Brain pericyte (primary cell): ENCODE results near the gene PLEKHA6.

Experiments used
- DNase-seq: peaks from one replicate; pipeline ENCODE4 v3.0.0-alpha.2; 2012; ENCODE audit warnings: low read depth, low spot score

PLEKHA6 gene

DNA sequence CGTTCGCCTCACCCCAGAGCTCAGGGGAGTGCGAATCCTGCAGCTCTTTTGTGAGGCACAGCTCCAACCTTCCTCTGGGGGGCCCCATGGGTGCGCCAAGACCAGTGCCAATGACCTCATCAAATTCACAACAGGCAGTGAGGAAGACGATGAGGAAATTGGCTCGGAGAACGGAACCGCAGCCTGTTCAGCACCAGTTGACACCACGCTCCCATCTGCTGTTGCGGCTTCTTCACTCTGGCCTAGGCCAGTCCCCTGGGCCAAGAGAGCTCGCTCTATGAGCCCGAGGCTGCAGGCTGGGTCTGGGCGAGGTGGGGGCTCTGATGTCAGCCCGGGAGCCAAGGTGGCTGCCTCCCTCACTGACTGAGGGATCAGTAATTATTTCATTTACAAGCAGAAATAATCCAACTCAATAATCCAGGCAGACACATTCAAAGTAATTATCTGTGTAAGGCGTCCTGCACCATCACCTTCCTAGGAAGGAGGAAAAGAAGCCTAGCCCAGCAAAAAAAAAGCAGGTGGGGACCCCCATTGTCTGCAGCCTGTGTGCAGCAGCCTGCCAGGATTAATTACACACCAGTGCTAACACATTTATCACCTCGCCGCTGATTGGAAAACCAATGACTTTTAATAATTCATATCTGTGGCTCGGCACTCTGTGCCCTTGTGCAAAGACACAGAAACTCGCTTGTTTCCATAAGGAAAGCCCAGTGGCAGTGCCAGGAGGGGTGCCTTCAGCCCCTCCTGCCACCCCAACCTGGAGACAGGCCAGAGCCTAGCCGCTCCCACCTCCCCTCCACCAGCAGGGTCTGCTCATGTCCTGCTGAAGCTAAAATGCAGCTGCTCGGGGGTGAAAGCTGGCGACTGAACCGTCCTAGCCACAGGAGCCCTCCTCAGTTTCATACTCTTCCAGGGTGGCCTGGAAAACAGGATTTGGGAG, 1.9 kb downstream of the PLEKHA6 start:
- DNase-seq = no peak

DNA sequence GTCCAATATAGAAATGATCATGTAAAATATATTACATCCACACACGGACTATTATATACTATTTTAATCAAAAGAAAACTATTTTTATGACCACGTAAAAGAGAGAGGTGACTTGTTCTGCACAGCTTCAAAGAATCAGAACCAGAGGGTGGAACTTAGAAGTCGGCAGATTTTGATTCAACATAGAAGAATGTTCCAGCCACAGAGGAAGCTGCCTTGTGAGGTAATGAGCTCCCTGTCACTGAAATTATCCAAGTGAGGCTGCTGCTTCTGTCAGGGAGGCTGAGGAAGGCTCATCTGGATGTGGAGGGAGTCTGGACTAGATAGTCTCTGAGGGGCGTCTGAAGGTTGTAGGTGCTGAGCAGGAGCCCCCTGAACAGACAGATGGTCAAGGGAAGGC, 2.7 kb downstream of the PLEKHA6 start:
- no peak for DNase-seq

DNA sequence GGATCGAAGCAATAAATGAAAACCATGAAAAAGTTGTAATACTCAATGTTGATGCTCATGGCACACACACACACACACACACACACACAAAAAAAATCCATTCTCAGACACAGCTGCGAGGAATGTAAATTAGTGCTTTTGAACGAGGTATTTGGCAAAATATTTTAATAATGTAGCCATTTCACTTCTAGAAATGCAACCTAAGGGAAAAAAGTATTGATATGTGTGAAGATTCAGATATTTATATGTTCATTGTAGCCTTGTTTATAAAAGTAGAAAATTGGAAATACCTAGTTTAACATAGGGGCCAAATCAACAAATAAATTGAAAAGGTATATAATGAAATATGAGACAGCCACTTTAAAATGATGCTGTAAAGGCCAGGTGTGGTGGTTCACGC, 3.8 kb downstream of the PLEKHA6 start:
- no peak for DNase-seq

DNA sequence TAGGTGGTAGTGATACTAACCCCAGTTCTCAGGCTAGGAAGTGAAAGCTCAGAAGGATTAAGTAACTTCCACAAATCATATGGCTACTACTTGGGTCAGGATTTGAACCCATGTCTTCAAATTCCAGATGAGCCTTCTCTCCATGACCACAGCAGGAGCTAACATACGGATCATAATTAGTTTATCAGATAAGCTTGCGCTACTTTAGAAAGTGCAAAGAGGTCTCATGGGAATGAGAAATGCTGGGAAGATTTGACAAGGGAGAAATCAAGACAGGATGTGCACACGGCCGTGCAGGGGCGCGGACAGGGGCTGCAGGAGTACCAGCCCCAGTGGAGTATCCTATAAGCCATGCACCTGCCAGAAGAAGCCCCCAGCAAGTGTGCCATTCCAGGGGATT, 5.2 kb downstream of the PLEKHA6 start:
- no peak for DNase-seq

DNA sequence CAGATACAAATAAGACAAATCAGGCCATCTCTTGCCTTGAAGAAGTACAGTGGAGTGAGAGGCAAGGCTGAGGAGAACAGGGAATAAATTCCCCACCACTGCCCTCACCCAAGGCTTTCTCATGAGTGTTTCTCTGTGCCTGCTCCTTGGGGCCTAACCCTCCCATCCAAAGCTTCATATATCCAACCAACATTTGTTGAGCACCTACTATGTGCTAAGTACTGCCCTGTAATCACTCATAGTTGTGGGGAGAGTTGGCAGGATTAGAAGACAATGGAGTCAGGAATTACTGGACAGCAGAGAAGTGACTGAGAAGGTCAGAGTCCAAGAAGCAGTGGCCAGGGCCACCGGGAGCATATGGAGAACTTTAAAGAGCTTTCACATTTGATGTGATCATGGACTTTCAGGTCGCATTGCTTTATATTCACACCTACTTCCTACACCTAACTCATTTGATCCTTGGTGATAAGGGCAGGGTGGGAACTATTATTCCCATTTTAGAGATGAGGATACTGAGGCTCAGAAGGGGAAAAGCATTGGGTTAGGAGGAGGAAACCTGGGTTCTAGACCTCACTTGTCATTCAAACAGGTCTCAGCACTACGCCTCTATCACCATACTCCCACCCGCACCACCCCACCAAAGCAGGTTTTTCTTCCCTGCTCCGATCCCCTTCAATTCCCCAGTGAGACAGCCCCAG, 6.4 kb downstream of the PLEKHA6 start:
- no peak for DNase-seq

DNA sequence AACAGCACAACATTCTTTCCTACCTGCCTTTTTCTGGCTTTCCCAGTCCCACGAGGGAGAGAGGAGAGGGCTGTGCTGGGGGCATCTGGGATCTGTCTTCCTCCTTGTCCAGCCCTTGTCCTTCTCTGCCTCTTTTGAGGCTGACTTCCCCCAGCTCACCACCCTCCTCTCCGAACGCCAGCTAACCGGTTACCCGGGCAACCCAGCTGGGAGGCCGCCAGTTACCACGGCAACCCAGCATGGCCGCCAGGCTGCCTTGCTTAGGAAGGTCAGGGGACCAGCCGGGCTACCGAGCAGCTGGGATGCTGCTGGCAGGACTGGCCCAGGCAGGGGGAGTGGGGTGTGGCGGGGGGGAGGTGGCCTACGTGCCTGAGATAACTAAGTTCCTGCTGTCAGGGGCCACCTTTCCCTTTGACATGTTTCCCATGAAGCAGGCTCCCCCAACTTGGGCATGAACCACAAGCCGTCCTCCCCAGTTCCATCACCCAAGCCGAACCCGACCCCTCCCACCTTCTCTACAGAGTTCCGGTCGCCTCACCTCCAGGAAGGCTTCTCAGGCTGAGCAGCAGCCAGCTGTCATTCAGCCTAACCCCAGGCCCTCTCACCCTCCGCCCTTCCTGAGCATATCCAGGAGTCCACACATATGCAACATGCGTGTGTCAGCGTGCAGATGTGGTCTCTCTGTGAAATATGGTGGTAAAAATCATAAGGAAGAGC, 8.7 kb downstream of the PLEKHA6 start:
- DNase-seq = peak; percentile 16

DNA sequence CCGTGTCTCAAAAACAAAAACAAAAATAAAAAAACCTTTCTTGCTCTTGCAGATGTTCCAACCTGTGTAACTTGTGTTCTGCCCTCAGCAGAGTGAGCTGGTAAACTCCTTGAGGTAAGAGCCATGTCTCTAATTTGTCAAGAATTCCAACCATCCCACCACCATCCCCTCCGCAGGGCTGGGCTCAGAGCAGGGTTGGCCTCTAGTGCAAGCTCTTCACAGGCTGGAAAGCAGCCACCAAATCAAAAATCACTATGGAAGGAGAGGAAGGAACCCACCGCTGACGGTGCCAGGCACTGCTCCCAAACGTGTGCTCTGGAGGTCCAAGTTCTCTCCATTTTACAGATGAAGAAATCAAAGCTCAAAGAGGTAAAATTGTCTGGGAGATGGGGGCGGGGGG, 9.4 kb downstream of the PLEKHA6 start:
- no peak for DNase-seq

DNA sequence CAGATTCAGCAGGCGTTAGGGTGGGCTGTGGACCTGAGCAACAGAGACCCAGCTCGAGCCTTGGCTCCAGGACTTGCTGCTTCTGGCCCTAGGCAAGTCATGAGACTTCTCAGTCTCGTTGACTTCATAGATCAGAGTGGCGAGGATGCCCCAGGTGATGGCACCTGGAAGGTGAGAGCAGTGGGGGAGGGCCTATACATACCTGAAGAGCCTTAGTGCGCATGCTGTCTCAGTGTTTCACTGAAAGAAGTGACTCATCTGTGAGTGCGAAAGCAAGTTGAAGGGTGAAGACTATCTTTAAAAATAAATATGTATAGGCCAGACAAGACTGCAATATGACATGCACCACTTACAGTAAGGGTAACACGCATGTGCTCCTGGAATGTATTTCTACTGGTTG, 10.1 kb downstream of the PLEKHA6 start:
- no peak for DNase-seq

DNA sequence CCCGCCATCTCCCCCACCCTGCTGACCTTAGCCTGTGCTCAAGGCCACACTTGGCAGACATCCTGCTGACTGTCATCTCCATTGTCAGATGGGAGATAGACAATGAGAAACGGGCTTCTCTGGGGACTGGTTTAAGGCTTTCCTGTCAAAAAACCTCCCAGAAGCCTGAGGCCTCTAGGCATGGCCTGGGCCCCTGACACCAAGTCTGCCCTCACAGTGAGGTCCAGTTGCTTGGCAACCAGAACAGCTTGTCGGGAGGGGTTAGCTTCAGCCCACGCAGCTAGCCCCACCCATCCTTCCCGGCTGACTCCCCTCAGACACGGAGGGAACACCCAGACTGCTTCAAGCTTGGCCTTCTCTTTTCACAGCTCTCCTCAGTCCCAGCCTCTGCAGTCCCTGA, 11.0 kb downstream of the PLEKHA6 start:
- DNase-seq = no peak

DNA sequence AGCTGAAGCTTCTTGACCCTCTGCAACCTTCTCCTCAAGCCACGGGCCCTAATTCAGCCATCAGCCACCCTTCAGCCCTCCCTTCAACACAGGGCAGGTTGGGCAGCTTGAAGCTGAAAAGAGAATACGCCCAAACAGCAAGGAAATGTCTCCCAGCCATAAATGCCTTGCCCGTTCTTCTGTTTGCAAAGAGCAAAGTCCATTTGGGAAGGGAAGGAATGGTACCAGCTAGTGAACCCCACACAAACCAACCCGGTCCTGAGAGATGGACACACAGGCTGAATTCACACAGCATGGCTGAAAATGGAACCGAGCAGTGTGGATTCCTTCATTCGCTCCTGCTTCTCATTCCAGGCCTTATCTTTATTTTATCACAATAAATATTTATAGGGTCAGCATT, 11.5 kb downstream of the PLEKHA6 start:
- DNase-seq = no peak

DNA sequence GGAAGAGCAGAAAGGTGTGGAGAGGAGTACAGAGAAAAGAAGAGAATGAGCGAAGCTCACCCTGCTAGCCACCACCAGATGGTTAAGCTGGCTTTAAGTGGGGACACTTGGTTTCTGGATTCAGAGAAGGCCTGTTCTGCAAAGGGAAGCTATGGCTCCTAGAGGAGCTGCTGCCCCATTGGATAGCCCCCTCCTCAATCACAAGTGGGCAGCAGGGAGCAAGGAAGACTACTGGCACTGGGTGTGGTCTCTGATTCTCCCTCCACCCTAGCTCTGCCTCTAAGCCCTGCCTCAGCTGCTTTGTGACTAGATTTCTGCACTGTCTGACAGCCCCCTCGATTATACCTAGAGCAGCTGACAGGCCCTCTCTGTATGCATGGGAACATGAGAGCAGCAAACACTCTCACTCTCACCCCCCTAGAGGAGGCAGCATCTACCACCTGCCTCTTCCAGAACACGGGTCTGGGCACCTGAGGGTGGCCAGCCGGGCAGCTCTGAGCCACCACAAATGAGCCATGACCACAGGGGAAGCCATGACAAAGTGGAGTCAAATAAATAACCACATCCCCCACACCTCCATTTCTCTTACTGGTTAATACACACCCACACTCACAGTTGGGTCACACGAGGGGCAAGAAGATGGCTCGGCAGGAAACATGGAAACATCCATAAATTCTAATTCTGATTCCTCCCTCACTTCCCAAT, 13.6 kb downstream of the PLEKHA6 start:
- no peak for DNase-seq

DNA sequence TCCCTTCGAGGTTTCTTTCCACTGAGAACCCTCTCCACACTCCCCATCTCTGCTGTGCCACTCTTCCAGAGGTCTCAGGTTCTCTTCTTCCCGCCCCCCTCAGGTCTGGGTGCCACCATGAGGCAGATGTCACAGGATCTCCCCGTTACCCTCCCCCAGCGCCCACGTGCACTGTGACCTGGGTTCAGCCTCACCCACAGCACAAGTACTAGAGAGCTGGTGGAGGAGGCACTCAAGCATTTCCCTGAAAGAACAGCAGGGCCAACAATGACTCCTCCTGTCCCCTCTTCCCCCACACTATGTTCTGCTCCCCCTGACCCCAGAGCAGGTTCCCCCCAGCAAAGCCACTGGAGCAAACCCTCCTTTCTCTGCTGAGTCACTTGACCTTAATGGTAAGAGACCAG, 14.3 kb downstream of the PLEKHA6 start:
- no peak for DNase-seq

DNA sequence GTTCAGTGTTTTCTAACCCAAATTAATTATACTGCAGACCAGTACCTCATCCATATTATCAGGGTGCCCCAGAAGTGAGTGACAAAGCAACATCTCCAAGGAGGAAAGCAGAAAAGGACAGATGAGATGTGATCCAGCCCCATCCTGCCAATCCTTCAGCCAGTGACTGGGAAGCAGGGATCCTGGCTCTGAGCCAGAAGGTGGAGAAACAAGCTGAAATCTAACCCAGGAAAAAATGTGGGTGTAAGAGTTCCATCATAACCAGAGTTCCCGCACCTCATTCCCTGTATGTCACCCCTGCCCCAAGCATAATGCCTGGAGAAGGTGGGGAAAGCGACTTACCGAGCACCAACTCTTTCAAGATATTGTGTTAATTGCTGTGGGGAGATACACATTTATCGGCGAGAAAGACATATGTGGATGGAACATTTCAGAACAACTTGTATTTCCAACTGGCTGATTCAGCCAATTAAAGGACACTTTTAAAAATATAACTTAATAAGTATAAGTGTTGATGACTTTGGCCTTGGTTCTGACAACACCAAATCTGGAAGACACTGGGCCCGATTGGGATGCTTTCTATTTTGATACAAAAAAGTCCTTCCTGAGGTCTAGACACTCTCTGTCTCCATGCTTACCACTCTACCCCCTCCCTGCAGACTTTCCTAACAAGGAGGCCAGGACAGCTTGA, 14.9 kb downstream of the PLEKHA6 start:
- DNase-seq = no peak

DNA sequence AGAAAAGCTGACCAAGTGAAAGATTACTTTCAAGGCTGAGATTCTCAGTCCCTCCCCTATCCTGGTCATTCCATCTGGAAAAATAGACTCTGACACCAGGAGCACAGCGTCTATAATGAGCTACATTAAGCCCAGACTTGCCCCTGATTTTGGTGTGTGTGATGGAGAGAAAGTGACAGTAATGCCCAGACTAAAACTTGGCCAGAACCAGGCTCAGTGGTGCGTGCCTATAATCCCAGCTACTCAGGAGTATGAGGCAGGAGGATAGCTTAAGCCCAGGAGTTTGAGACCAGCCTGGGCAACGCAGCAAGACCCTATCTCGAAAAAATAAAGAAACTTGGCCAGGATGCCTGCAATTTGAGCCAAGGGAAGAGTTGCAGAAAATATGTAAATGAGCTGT, 15.9 kb downstream of the PLEKHA6 start:
- DNase-seq = no peak

DNA sequence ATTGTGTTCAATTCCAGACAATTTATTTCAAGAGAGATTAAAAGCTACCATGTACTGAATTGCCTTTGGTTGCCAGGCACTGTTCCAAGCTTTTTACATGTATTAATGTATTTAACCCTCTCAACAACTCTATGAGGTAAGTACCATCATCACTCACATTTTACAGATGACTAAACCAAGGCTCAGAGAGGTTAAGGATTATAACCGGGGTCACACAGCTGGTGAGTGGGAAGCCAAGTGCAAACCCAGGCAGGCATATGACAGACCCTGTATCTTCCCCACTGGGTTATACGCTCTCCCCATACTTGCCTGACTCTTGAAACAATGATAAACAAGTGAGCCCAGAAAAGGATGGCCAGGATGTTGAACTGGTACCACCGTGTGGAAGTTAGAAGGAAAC, 16.5 kb downstream of the PLEKHA6 start:
- no peak for DNase-seq

DNA sequence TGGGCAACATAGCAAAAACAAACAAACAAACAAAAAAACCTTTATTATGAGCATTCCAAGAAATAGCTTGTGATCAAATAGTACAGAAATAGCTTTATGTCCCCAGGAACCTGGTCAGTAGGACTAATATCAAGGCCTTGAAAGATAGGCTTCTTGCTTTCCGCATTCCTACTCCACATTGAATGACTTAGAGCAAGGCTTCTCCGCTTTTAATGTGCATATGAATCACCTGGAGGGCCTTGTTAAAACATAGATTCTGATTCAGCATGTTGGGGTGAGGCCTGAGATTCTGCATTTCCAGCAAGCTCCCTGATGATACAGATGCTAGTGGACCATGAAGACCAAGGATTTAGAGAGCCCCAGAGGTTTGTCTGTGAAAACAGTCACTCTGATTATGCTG, 17.4 kb downstream of the PLEKHA6 start:
- DNase-seq = no peak

DNA sequence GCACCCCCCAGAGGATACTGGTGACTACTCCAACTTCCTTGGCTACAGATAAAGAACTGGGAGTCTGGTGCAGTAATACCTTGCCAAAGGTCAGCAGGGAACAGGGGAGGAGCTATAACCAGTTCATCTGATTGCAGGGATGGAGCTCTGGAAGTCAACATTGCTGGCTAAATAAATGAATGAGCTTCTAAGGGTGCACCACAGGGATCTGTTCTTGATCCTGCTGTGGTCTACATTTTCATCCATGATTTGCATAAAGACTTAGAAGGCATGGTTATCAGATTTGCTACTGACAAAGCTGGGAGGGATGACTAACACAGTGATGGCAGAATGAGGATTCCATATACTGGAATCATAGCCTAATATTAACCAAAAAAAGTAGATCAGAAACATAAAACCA, 18.3 kb downstream of the PLEKHA6 start:
- DNase-seq = no peak

DNA sequence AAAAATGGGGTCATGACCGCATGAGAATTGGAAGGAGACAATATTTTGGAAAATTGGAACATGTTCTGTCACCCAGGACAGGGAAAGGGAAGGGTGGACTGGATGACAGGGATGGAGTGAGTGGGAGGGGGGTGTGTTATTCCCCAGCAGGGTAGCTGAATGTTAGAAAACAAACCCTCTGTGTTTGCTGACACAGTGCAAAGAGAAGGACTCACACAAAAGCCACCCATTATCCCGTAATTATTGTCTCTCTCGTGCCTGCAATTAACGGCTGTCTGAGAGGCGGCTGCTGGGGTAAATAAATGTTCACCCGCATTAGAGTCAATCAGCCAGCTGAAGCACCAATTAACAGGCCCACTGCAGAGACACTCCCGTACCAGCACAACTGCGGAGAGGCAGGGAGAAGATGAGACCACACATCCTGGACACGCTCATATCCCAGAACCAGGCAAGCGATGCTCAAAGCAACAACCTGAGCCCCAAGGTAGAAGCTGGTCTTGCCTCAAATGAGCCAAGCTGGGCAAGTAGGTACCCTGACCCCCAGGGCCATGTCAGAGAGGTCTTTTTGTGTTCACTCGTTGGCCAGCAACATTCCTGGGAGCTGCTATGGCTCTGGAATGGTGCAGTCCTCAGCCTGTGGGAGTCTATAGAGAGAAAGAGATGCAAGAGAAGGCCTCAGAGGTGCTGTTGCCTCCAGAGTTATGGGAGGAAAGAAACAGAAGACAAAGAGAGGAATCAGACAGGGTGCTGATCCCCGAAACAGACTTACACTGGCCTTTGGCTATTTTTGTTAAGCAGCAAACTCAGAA, 19.4 kb downstream of the PLEKHA6 start:
- DNase-seq = no peak

DNA sequence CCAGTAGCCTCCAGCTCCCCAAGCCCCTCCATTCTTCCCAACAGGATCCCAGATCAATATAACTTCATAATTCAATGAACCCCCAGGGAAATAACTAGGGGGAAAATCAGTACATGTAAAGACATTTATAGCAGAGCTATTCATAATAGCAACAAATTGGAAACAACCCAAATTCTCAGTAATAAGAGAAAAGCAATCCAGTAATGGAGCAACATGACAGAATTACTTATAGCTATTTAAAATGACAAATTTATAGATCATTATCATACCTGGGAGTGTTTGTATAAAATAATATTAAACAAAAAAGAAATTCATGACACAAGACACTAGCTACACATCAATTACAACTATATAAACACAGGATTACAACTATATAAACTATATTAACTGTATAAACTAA, 20.2 kb downstream of the PLEKHA6 start:
- DNase-seq = no peak

DNA sequence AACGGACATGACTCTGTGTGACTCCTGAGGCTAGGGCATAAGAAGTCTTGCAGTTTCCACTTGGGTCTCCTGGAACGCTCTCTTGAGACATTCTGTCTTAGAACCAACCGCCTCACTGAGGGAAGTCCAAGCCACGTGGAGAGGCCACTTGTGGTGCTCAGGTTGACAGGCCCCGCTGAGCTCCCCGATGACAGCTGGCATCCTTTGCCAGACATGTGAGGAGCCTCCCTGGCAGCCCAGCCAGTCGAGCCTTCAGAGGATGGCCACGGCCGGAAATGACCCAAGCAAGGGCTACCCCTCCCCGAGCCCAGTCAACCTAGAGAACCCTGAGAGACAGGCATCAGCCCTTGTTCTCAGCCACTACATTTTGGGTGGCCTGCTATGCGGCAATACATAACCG, 20.7 kb downstream of the PLEKHA6 start:
- DNase-seq = no peak
